H1 (cell line): ENCODE measurements around the gene SLC39A11. TPM values are rescaled to one million over a fixed set of nuclear protein-coding genes. Genes with fewer than 3 reads are reported as not detected.
A peak's percentile ranks its signal among the peaks of the same experiment; 100 is the strongest.

Experiments used
- CTCF ChIA-PET: fragments of 300-600 bp; sonication (Branson Sonifier 250); formaldehyde crosslinking; loops from one replicate; lab custom pipeline; 2021; ENCODE audit not compliant: partially characterized antibody; lab: Charles Lee
- POLR2A ChIA-PET: fragments of 300-600 bp; sonication (Branson Sonifier 250); formaldehyde crosslinking; loops from one replicate; lab custom pipeline; 2021; ENCODE audit warnings: inconsistent platforms; ENCODE audit not compliant: partially characterized antibody; lab: Charles Lee
- DNase-seq, 2 experiments: peaks; one replicate each; pipeline versions ENCODE4 v3.0.0 to v3.0.0-alpha.2; 2010 to 2022; ENCODE audit warnings: low spot score in 2 of 2, low read depth in 1 of 2, mixed read lengths in 1 of 2
- FAIRE-seq: peaks from 2 replicates; lab custom pipeline; 2011; peaks lifted over from hg19 to GRCh38; lab: Jason Lieb, UNC
- H2AFZ ChIP-seq: 2 replicates; pipeline ENCODE4 v1.8.1; 2012; ENCODE audit warnings: low read length, inconsistent platforms
- H2AK5ac ChIP-seq: 2 replicates; pipeline ENCODE4 v1.6.1; 2013; ENCODE audit warnings: low read depth, low read length
- H2BK120ac ChIP-seq: replicated peaks from 2 replicates; pipeline ENCODE3; 2013; ENCODE audit warnings: low read depth, low read length, inconsistent platforms
- H2BK12ac ChIP-seq: 2 replicates; pipeline ENCODE4 v1.6.1; 2013; ENCODE audit warnings: low read depth, low read length
- H2BK15ac ChIP-seq: 2 replicates; pipeline ENCODE4 v1.6.1; 2013; ENCODE audit warnings: low read length
- H2BK20ac ChIP-seq: 2 replicates; pipeline ENCODE4 v1.6.1; 2013; ENCODE audit warnings: low read length
- H2BK5ac ChIP-seq: 2 replicates; pipeline ENCODE4 v1.6.1; 2013; ENCODE audit warnings: low read depth, low read length
- H3K14ac ChIP-seq: 2 replicates; pipeline ENCODE4 v1.6.1; 2013; ENCODE audit warnings: inconsistent platforms; ENCODE audit not compliant: insufficient read length
- H3K18ac ChIP-seq: 2 replicates; pipeline ENCODE4 v1.6.1; 2013; ENCODE audit warnings: low read length; ENCODE audit errors: extremely low read depth
- H3K23ac ChIP-seq: 2 replicates; pipeline ENCODE4 v1.6.1; 2013; ENCODE audit warnings: inconsistent platforms; ENCODE audit not compliant: insufficient read length
- H3K23me2 ChIP-seq: 2 replicates; pipeline ENCODE4 v1.6.1; 2013; ENCODE audit warnings: low read depth, low read length
- H3K27ac ChIP-seq: 2 replicates; pipeline ENCODE4 v1.6.1; 2011; ENCODE audit warnings: low read depth, low read length, inconsistent platforms
- H3K27me3 ChIP-seq, 4 experiments: replicated peaks in 1 of 4; 1 replicate in 1 of 4; 2 replicates in 3 of 4; pipeline versions ENCODE4 v1.6.1 to v1.8.1; 2011 to 2013; ENCODE audit warnings: low read length in 3 of 4, mild to moderate bottlenecking in 3 of 4, inconsistent platforms in 2 of 4, mixed read lengths in 2 of 4, moderate library complexity in 1 of 4; ENCODE audit not compliant: control insufficient read depth in 3 of 4, insufficient read depth in 3 of 4; ENCODE audit errors: extremely low read depth in 1 of 4
- H3K36me3 ChIP-seq, 4 experiments: 2 replicates each; pipeline versions ENCODE4 v1.6.1 to v1.8.1; 2011 to 2013; ENCODE audit warnings: mild to moderate bottlenecking in 4 of 4, low read length in 3 of 4, moderate library complexity in 2 of 4, control low read depth in 1 of 4, inconsistent platforms in 1 of 4; ENCODE audit not compliant: insufficient read depth in 4 of 4, control insufficient read depth in 2 of 4
- H3K4ac ChIP-seq: replicated peaks from 2 replicates; pipeline ENCODE3; 2013; ENCODE audit warnings: low read length, low read depth, mixed read lengths, inconsistent platforms; ENCODE audit not compliant: insufficient read length
- H3K4me1 ChIP-seq, 4 experiments: replicated peaks in 1 of 4; 1 replicate in 1 of 4; 2 replicates in 3 of 4; pipeline versions ENCODE4 v1.6.1 to v1.8.1; 2011 to 2013; ENCODE audit warnings: low read length in 3 of 4, inconsistent platforms in 2 of 4, mixed read lengths in 1 of 4; ENCODE audit not compliant: insufficient read depth in 4 of 4, control insufficient read depth in 3 of 4
- H3K4me2 ChIP-seq, 2 experiments: 2 replicates each; pipeline versions ENCODE4 v1.6.1 to v1.8.1; 2011 to 2013; ENCODE audit warnings: low read depth in 2 of 2, low read length in 2 of 2, control low read depth in 1 of 2, inconsistent platforms in 1 of 2, mild to moderate bottlenecking in 1 of 2; ENCODE audit not compliant: insufficient read depth in 1 of 2
- H3K4me3 ChIP-seq, 4 experiments: fragments of 200-600, 300-600 bp in 1 of 4; sonication (generic), shearing (Covaris generic), sonication (Bioruptor Twin) in 1 of 4; 2 replicates each; pipeline versions ENCODE4 v1.5.1 to v1.8.1; 2011 to 2016; ENCODE audit warnings: low read length in 4 of 4, low read depth in 3 of 4, control low read depth in 2 of 4, inconsistent platforms in 2 of 4, mild to moderate bottlenecking in 2 of 4, mixed read lengths in 1 of 4, moderate library complexity in 1 of 4; ENCODE audit not compliant: insufficient read depth in 2 of 4; ENCODE audit errors: extremely low read depth in 1 of 4
- H3K56ac ChIP-seq: replicated peaks from 2 replicates; pipeline ENCODE3; 2013; ENCODE audit warnings: low read depth, mild to moderate bottlenecking, mixed read lengths, low read length, inconsistent platforms; ENCODE audit not compliant: insufficient read length
- H3K79me1 ChIP-seq: 2 replicates; pipeline ENCODE4 v1.6.1; 2013; ENCODE audit warnings: low read depth, low read length, control low read depth
- H3K79me2 ChIP-seq, 2 experiments: 2 replicates each; pipeline versions ENCODE4 v1.6.1 to v1.8.1; 2012 to 2013; ENCODE audit warnings: low read length in 2 of 2, mild to moderate bottlenecking in 2 of 2, inconsistent platforms in 1 of 2; ENCODE audit not compliant: insufficient read depth in 2 of 2, control insufficient read depth in 1 of 2
- H3K9ac ChIP-seq, 4 experiments: replicated peaks in 1 of 4; 1 replicate in 1 of 4; 2 replicates in 3 of 4; pipeline versions ENCODE4 v1.6.1 to v1.8.1; 2011 to 2013; ENCODE audit warnings: low read depth in 3 of 4, low read length in 3 of 4, control low read depth in 2 of 4, mild to moderate bottlenecking in 2 of 4, moderate library complexity in 2 of 4, inconsistent platforms in 1 of 4; ENCODE audit errors: extremely low read depth in 1 of 4
- H3K9me3 ChIP-seq, 2 experiments: 2 replicates each; pipeline versions ENCODE4 v1.6.1 to v1.8.1; 2012 to 2013; ENCODE audit warnings: mild to moderate bottlenecking in 2 of 2, moderate library complexity in 2 of 2, control low read depth in 1 of 2, inconsistent platforms in 1 of 2, low read depth in 1 of 2, low read length in 1 of 2, mixed read lengths in 1 of 2; ENCODE audit not compliant: insufficient read depth in 2 of 2
- H4K20me1 ChIP-seq, 2 experiments: replicated peaks in 1 of 2; 2 replicates each; pipeline versions ENCODE3 to v1.8.1; 2011 to 2013; ENCODE audit warnings: inconsistent platforms in 2 of 2, low read length in 2 of 2, mild to moderate bottlenecking in 1 of 2; ENCODE audit not compliant: insufficient read depth in 2 of 2, control insufficient read depth in 1 of 2
- H4K5ac ChIP-seq: 2 replicates; pipeline ENCODE4 v1.6.1; 2013; ENCODE audit warnings: low read length, low read depth, mixed read lengths, inconsistent platforms; ENCODE audit not compliant: insufficient read length
- H4K8ac ChIP-seq: 2 replicates; pipeline ENCODE4 v1.8.0; 2013; ENCODE audit warnings: mild to moderate bottlenecking, moderate library complexity, low read length, inconsistent platforms; ENCODE audit not compliant: insufficient read depth; ENCODE audit errors: extremely low read depth
- H4K91ac ChIP-seq: replicated peaks from 2 replicates; pipeline ENCODE3; 2013; ENCODE audit warnings: low read length, mixed read lengths, inconsistent platforms; ENCODE audit not compliant: insufficient read length
- POLR2AphosphoS5 ChIP-seq: IDR thresholded peaks from 2 replicates; pipeline ENCODE4 v1.6.1; 2011; ENCODE audit warnings: low read depth, low read length
- RFX5 ChIP-seq: IDR thresholded peaks from 2 replicates; pipeline ENCODE4 v1.6.1; 2011; ENCODE audit warnings: low read depth, low read length, improper control_type of control experiment, borderline replicate concordance
- YY1 ChIP-seq: IDR thresholded peaks from 2 replicates; pipeline ENCODE4 v1.6.1; 2011; ENCODE audit warnings: low read depth, mild to moderate bottlenecking, low read length
- WGBS, 2 experiments: shearing (Covaris generic) in 1 of 2; methylation state at CpG; one replicate each; pipeline versions ENCODE4 v1.1.6 to v1.1.7; 2013 to 2015; ENCODE audit warnings: low lambda C conversion rate in 2 of 2, mixed read lengths in 2 of 2, inconsistent platforms in 1 of 2, low coverage in 1 of 2, missing lambda C conversion rate in 1 of 2; ENCODE audit not compliant: insufficient replicate concordance in 2 of 2, insufficient coverage in 1 of 2, insufficient read length in 1 of 2; ENCODE audit errors: extremely low coverage in 1 of 2, missing lambda C conversion rate in 1 of 2; 5-methylcytosine and 5-hydroxymethylcytosine counted together
- polyA plus RNA-seq, 7 experiments: library from polyadenylated mRNA; depleted of rRNA in 3 of 7; stranded (reverse) in 5 of 7; unstranded in 2 of 7; fragments of >200 nt in 5 of 7; fragments of 200-250 nt in 2 of 7; gene quantifications; 1 replicate in 5 of 7; 2 replicates in 1 of 7; 4 replicates in 1 of 7; pipeline versions ENCODE4 v1.2.1 to v1.2.3, GENCODE V29; 2011 to 2013; ENCODE audit warnings: missing spikeins in 2 of 7, mixed read lengths in 2 of 7
- total RNA-seq: library from RNA; stranded (reverse); fragmentation: NEBNext Ultra II Directional; extraction: Animal tissue kit (Norgen Biotek cat#: 25700); gene quantifications from 2 replicates; pipeline ENCODE4 v1.2.1, GENCODE V29; 2021

Gene SLC39A11
- total and polyA plus RNA-seq, 2 of the 8 experiments (the other 6 are each of a cell fraction or from before 2014, with no cell fraction given): 12.2 to 19.6 TPM

DNA sequence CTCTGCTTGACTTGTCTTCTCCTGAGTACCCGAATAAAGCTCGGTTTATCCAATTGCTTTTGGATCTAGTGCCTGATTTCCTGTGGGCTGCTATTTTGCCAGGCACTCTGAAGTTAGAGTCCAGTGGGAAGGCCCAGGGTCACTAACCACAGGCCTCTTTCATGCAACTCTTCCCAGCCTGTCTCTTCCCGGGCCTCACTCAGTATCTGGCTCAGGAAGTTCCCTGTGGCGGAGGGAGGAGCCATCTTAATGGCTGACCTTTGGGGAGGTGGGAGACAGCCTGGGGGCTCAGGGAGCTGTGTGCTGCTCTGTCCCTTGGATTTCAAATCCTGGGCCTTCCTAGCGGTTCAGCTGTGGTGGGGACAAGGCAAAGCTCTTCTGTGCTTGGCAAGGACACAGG lies 328.5 kb downstream of the SLC39A11 start:
- no peak overlapping the region for H3K23ac ChIP-seq
- no peak overlapping the region for H3K4ac ChIP-seq
- no peaks in the 10 kb centered on the region for H3K4me1 ChIP-seq
- peaks cover 10 to 18% of the 10 kb centered on the region in 2 experiments for H3K9me3 ChIP-seq
- no peak overlapping the region for H3K14ac ChIP-seq
- no peak overlapping the region for H4K8ac ChIP-seq
- no peak overlapping the region for H3K56ac ChIP-seq
- H2BK12ac ChIP-seq: no peak overlapping the region
- no peak overlapping the region for H3K4me2 ChIP-seq
- no peak overlapping the region for H3K4me3 ChIP-seq
- CTCF ChIA-PET: interaction anchor here (0.8 to 2.4 kb wide), 4 partner anchors 11 to 433 kb away, joined by 3 to 11 read pairs (median 3); no protein-coding TSS in a partner anchor
- no peak overlapping the region for H3K18ac ChIP-seq
- DNase-seq (no peak), FAIRE-seq (no peak)
- H3K36me3 ChIP-seq: no peaks in the 10 kb centered on the region
- no peaks in the 10 kb centered on the region for H3K23me2 ChIP-seq
- WGBS, 2 experiments: 67% methylated on average over 5 of the region's 5 CpGs; no CpG with 5 or more reads in 1 of the 2 experiments
- H3K79me2 ChIP-seq: no peaks in the 10 kb centered on the region
- no peak overlapping the region for H4K5ac ChIP-seq
- H3K27ac ChIP-seq: no peak overlapping the region
- H3K27me3 ChIP-seq: peaks cover 0 to 6% (median 4%) of the 10 kb centered on the region in 4 experiments; a peak in 5 of 7 replicates
- H2BK15ac ChIP-seq: no peak overlapping the region
- H2AK5ac ChIP-seq: no peak overlapping the region
- H2AFZ ChIP-seq: no peak overlapping the region
- no peak overlapping the region for H2BK5ac ChIP-seq
- H4K20me1 ChIP-seq: no peaks in the 10 kb centered on the region
- POLR2A ChIA-PET: interaction anchor here (0.6 kb wide), 1 partner anchor 474 kb away, joined by 5 read pairs; no protein-coding TSS in a partner anchor
- no peak overlapping the region for H2BK120ac ChIP-seq
- no peak overlapping the region for H2BK20ac ChIP-seq
- no peak overlapping the region for H3K9ac ChIP-seq
- TF ChIP-seq POLR2AphosphoS5 (peak; percentile 66), RFX5 (no peak), YY1 (peak; percentile 44; the same call in 1 of the 2 replicates)
- TF ChIP-seq, all 59 proteins: peak for 2
- no peaks in the 10 kb centered on the region for H3K79me1 ChIP-seq
- H4K91ac ChIP-seq: no peak overlapping the region
